ENCODE results near the gene MTREX.

The MTREX gene

DNA sequence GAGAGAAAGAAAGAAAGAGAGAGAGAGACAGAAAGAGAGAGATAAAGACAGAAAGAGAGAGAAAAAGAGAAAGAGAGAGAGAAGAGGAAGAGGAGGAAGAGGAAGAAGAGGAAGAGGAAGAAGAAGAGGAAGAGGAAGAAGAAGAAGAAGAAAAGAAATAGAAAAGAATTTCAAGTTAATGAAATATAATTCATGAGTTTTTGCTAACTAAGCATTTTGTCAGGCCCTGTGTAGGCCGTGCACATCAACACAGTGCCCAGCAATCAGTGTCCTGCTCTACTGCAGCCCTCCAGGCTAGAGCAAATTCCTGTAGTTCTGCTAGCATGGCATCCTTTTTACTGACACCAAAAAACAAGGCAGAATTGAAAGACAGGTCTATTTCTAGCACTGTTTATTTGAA, 164.9 kb downstream of the MTREX start:
- no peak for DNase-seq (ENCODE audit: low spot score)

All from AG20443 (cell line).